SK-N-SH (cell line): ENCODE data around the gene MYL12A.

Experiments
- CHD2 ChIP-seq: fragments of 150-350 bp; IDR thresholded peaks from 2 replicates; pipeline ENCODE4 v1.6.1; 2018; ENCODE audit warnings: low read length; ENCODE audit not compliant: partially characterized antibody
- EP300 ChIP-seq, 2 experiments: IDR thresholded peaks; 2 replicates each; pipeline versions ENCODE4 v1.4.0 to v1.6.1; 2012; ENCODE audit warnings: borderline replicate concordance in 1 of 2, low read depth in 1 of 2, low read length in 1 of 2
- FOXM1 ChIP-seq: IDR thresholded peaks from 2 replicates; pipeline ENCODE4 v1.4.0; 2012; ENCODE audit warnings: low read depth, mild to moderate bottlenecking
- JUND ChIP-seq: IDR thresholded peaks from 2 replicates; pipeline ENCODE4 v1.4.0; 2012
- TAF1 ChIP-seq: IDR thresholded peaks from 2 replicates; pipeline ENCODE4 v1.6.1; 2012; ENCODE audit warnings: low read depth, mild to moderate bottlenecking, low read length, moderate library complexity, borderline replicate concordance
- TCF12 ChIP-seq: IDR thresholded peaks from 2 replicates; pipeline ENCODE4 v1.4.0; 2012
- TF ChIP-seq, protein P1 (sequence below): fragments of 200-600 bp; sonication (generic); IDR thresholded peaks from 2 replicates; pipeline ENCODE4 v1.6.1; 2017; ENCODE audit warnings: antibody characterized with exemption, mild to moderate bottlenecking, moderate library complexity
- TF ChIP-seq, protein P2 (sequence below): IDR thresholded peaks from 2 replicates; pipeline ENCODE4; 2012
- TF ChIP-seq, protein P3 (sequence below): fragments of 150-350 bp; IDR thresholded peaks from 2 replicates; pipeline ENCODE4 v1.6.1; 2017; ENCODE audit warnings: antibody characterized with exemption, low read length, low read depth, borderline replicate concordance
- TF ChIP-seq, protein P4 (sequence below): IDR thresholded peaks from 2 replicates; pipeline ENCODE4 v1.6.1; 2012; ENCODE audit warnings: mild to moderate bottlenecking, low read depth, low read length, moderate library complexity

DNA sequence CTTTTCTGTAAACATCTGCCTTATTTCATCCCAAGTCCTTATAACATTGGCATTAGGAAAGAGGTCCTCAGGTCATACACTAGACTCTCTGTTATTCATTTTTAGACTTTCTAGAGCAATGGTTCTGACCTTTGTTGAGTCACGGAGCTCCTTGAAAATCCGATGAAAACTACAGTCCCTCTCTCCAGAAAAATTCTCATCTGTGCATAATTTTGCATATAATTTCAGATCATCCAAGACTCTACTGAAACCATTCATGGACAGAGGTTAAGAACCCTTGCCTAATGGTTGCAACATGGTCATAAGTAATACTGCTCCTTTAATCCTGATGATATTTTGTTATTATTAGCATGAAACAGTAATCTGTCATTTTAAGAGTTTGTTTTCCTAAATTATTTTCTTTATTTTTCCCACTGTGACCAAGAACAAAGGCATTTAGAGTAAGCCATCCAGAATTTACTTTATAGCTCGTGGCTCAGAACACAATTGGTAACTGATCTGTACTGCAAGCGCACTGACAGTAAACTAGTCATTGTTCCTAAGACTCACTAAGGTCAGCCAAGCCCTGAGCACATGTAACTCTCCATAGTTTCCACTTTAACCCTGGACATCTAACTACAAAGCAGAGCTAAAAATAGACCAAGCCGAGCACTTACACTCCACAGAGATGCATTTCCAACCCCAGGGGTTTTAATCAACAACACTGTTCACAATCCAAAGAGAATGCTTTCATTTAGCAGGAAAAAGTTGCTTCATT, 36.2 kb upstream of the MYL12A start:
- TF ChIP-seq, protein P1, sequence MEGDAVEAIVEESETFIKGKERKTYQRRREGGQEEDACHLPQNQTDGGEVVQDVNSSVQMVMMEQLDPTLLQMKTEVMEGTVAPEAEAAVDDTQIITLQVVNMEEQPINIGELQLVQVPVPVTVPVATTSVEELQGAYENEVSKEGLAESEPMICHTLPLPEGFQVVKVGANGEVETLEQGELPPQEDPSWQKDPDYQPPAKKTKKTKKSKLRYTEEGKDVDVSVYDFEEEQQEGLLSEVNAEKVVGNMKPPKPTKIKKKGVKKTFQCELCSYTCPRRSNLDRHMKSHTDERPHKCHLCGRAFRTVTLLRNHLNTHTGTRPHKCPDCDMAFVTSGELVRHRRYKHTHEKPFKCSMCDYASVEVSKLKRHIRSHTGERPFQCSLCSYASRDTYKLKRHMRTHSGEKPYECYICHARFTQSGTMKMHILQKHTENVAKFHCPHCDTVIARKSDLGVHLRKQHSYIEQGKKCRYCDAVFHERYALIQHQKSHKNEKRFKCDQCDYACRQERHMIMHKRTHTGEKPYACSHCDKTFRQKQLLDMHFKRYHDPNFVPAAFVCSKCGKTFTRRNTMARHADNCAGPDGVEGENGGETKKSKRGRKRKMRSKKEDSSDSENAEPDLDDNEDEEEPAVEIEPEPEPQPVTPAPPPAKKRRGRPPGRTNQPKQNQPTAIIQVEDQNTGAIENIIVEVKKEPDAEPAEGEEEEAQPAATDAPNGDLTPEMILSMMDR: no peak
- TF ChIP-seq, protein P2, sequence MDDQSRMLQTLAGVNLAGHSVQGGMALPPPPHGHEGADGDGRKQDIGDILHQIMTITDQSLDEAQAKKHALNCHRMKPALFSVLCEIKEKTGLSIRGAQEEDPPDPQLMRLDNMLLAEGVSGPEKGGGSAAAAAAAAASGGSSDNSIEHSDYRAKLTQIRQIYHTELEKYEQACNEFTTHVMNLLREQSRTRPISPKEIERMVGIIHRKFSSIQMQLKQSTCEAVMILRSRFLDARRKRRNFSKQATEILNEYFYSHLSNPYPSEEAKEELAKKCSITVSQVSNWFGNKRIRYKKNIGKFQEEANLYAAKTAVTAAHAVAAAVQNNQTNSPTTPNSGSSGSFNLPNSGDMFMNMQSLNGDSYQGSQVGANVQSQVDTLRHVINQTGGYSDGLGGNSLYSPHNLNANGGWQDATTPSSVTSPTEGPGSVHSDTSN: no peak
- TF ChIP-seq EP300 (IDR thresholded peaks at IDR 0.05; ENCODE audit: borderline replicate concordance in 1 of 2, low read depth in 1 of 2, low read length in 1 of 2): no peak
- TF ChIP-seq, protein P3, sequence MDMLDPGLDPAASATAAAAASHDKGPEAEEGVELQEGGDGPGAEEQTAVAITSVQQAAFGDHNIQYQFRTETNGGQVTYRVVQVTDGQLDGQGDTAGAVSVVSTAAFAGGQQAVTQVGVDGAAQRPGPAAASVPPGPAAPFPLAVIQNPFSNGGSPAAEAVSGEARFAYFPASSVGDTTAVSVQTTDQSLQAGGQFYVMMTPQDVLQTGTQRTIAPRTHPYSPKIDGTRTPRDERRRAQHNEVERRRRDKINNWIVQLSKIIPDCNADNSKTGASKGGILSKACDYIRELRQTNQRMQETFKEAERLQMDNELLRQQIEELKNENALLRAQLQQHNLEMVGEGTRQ: no peak
- no peak for TF ChIP-seq CHD2
- no peak for TF ChIP-seq TCF12
- TF ChIP-seq, protein P4, sequence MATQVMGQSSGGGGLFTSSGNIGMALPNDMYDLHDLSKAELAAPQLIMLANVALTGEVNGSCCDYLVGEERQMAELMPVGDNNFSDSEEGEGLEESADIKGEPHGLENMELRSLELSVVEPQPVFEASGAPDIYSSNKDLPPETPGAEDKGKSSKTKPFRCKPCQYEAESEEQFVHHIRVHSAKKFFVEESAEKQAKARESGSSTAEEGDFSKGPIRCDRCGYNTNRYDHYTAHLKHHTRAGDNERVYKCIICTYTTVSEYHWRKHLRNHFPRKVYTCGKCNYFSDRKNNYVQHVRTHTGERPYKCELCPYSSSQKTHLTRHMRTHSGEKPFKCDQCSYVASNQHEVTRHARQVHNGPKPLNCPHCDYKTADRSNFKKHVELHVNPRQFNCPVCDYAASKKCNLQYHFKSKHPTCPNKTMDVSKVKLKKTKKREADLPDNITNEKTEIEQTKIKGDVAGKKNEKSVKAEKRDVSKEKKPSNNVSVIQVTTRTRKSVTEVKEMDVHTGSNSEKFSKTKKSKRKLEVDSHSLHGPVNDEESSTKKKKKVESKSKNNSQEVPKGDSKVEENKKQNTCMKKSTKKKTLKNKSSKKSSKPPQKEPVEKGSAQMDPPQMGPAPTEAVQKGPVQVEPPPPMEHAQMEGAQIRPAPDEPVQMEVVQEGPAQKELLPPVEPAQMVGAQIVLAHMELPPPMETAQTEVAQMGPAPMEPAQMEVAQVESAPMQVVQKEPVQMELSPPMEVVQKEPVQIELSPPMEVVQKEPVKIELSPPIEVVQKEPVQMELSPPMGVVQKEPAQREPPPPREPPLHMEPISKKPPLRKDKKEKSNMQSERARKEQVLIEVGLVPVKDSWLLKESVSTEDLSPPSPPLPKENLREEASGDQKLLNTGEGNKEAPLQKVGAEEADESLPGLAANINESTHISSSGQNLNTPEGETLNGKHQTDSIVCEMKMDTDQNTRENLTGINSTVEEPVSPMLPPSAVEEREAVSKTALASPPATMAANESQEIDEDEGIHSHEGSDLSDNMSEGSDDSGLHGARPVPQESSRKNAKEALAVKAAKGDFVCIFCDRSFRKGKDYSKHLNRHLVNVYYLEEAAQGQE: no peak
- no peak for TF ChIP-seq FOXM1
- no peak for TF ChIP-seq JUND
- TF ChIP-seq TAF1: no peak
